ENCODE data around the gene TNC.

GRCh38 chr9:115098226-115098965, 19.6 kb downstream of the TNC start:
- TF ChIP-seq POLR2AphosphoS5 (IDR thresholded peaks at IDR 0.05; ENCODE audit: low read depth, low read length) (no peak), CTCF (IDR thresholded peaks at IDR 0.05) (no peak), TCF7L2 (IDR thresholded peaks at IDR 0.05; ENCODE audit: low read depth, low read length) (no peak), REST (IDR thresholded peaks at IDR 0.05; ENCODE audit: insufficient read depth in 1 of 2, low read depth in 2 of 2, low read length in 1 of 2) (no peak), SIN3A (IDR thresholded peaks at IDR 0.05; ENCODE audit: borderline replicate concordance, insufficient read depth, low read depth, low read length) (no peak)
